Myometrial cell (primary cell): ENCODE results near the gene XRN2. TPM values are rescaled to one million over a fixed set of nuclear protein-coding genes. Genes with fewer than 3 reads are reported as not detected.

Source experiments
- total RNA-seq: library from RNA; depleted of rRNA; stranded (reverse); fragments of >200 nt; gene quantifications from 2 replicates; pipeline ENCODE4 v1.2.3, GENCODE V29; 2015

The XRN2 gene, protein sequence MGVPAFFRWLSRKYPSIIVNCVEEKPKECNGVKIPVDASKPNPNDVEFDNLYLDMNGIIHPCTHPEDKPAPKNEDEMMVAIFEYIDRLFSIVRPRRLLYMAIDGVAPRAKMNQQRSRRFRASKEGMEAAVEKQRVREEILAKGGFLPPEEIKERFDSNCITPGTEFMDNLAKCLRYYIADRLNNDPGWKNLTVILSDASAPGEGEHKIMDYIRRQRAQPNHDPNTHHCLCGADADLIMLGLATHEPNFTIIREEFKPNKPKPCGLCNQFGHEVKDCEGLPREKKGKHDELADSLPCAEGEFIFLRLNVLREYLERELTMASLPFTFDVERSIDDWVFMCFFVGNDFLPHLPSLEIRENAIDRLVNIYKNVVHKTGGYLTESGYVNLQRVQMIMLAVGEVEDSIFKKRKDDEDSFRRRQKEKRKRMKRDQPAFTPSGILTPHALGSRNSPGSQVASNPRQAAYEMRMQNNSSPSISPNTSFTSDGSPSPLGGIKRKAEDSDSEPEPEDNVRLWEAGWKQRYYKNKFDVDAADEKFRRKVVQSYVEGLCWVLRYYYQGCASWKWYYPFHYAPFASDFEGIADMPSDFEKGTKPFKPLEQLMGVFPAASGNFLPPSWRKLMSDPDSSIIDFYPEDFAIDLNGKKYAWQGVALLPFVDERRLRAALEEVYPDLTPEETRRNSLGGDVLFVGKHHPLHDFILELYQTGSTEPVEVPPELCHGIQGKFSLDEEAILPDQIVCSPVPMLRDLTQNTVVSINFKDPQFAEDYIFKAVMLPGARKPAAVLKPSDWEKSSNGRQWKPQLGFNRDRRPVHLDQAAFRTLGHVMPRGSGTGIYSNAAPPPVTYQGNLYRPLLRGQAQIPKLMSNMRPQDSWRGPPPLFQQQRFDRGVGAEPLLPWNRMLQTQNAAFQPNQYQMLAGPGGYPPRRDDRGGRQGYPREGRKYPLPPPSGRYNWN
- 91.8 and 96.6 TPM in 2 replicates for total RNA-seq

DNA sequence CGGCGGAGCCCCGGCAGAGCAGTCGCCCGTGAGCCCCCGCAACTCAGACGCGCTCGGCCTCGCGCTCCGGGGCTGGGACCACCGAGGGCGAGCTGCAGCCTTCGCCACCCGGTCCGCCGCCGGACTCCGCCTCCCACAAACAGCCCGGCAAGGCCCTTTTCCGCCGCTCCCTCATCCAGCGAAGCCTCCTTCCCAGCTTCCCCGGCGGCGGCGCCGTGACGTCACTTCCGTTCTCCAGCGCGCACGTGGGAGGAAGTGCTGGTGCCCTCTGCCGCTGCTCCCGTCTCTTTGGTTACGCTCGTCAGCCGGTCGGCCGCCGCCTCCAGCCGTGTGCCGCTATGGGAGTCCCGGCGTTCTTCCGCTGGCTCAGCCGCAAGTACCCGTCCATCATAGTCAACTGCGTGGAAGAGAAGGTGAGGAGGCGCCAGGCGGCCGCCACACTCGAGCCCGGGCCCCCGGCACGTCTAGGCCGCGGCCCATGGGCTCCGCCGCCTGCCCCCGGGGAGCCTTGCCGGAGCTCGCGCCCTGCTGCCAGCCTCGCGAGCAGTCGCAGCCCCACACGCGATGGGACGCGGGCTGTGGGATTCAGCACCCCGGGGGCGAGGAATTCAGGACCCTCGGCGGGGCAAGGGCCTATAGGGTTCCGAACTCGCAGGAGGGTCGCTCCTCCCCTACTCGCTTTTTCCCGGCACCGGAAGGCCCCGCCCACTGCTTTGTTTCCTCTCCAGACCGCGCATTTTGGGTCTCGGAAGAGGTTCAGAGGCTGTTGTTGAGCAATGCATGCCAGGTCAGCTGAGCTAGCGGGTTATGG is at the start of gene XRN2:
TSS of gene XRN2 (plus strand) at position 271 of the 811 bp plus-strand sequence. CDS start at position 339, 68 bp downstream.

DNA sequence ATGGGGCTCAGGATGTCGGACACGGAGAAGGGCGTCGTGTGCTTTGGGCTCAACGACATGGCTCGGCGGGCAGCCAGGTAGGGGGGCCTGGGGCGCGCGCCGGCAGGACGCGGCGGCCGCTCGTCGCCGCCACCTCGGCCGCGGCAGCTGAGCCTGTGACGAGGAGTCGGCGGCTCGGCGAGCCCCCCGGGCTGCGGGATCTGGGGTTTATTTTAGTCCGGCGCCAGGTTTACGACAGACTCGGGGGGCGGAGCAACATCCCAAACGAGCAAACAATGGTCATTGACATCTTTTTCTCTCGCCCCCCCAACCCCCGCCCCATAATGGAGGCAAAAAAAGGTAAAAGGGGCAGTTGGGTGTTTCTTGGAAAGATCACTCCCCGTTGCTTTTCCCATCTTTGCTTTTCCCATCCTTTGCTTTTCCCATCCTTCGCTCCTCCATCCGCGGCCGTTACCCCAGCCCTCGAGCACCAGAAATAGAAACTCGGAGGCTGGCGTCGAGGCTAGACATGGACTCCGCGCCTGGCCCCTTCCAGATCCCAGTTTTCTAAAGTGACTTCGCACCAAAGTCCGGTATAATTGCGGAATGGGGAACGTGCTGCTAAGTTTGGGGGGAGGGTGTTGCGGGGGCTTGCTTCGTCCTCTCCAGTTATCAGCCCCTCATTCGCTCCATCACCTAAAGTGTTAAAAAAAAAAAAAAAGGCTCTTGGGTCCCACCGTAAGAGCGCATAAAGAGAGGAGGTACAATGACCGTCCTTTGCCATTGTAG is 94.4 kb downstream of the XRN2 start, which contains the start of gene NKX2-4:
TSS of gene NKX2-4 (minus strand) at position 186 of the 768 bp plus-strand sequence. CDS start at position 59, 127 bp downstream.

Other genes with a start within 250 kb of the XRN2 start
- gene LINC00237, start 197.0 kb upstream of the XRN2 start, total RNA-seq, result not detected in 2 replicates
- gene KIZ, start 177.2 kb upstream of the XRN2 start, total RNA-seq, result 12.7 and 42.7 TPM in 2 replicates
- gene NKX2-4, start 94.2 kb downstream of the XRN2 start, total RNA-seq, result not detected in 2 replicates
- gene NKX2-2, start 210.7 kb downstream of the XRN2 start, total RNA-seq, result not detected in 2 replicates